Measurements from ENCODE around the gene AFG1L.
"Not testable (repeated sequence)": the region's sequence is repeated elsewhere in the genome, so short reads cannot be mapped to it uniquely, and the experiment has no call there.

AFG1L gene

DNA sequence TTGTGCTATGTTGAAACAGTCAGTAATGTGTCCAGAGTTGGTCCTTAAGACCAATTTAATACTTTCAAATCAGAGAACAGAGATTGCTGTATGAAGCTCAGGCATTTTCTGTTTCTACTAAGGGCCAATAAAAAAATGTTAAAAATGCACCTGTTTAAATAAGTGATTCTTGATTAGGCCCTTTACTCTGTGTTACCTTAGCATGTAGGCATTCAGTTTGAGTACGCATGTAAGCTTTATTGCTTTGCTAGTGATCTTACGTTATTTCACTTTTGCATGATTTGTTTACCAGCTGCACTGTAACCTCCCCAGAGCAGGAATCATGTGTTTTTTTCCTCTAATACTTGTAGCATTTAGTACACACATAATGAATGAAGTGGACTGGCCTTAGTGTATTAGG is 61.0 kb downstream of the AFG1L start:
- no peak for DNase-seq

DNA sequence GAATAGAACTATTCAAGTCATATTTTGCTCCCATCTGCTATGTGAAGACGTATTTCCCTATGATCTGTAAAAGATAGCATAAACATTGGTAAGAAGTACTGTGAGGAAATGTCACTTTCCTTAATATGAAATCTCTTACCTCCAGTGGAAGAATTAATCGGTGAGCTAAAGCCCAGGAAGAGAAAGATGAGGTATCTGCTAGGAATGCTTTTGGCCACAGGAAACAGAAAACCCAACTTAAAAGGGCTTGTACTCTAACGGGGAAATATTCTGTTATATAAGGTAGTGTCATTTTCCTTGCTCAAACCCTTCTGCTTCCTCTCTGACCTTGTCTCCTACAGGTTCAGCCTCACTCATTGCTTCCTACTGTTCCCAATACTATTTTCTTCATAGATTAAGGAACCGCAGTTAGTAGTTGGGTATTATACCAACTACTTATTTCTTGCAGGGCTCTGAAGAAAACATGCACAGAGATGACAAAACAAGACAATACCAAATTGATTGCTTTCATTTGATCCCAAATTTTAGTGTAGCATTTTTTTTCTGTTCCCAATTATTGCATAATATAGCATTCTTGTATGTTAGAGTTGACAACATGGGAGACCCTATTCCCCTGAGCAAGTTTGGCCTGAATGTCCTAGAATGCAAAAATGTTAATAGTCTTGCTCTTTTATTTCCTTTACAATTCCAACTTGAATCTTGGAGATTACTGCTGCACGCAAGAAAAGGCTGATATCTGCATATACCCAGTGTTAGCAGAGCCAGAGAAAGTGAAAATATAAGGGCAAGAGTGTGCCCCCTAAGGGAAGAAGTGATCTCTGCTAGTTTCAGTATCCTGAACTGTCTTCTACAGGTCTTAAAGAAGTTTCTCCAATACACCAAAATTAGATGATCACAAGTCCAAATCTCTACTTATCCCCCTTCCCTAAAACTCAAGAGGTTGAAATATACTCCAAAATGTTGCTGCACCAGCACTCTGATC is 65.3 kb downstream of the AFG1L start:
- peak; percentile 39 for DNase-seq

DNA sequence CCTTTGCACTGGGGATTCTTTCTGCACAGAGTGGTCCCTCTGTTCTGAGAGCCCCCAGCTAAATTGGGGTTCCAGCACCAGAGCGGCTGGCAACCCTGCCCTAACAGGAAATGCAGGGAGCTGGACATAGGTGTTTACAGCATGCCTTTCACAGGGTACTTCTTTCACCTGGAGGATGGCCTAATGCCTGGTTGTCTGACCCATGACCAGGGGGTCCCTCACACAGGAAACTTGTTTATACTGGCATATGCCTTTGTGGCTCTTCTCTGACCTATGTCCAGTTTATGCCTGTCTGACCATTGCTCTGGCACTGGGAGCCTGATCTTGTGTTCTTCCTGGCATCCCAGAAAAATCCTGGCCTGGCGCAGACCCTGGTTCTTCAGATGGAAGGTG is 66.1 kb downstream of the AFG1L start:
- DNase-seq = no peak

GRCh38 chr6:108361312-108361932 is 66.6 kb downstream of the AFG1L start:
- peak; percentile 89 for DNase-seq

DNA sequence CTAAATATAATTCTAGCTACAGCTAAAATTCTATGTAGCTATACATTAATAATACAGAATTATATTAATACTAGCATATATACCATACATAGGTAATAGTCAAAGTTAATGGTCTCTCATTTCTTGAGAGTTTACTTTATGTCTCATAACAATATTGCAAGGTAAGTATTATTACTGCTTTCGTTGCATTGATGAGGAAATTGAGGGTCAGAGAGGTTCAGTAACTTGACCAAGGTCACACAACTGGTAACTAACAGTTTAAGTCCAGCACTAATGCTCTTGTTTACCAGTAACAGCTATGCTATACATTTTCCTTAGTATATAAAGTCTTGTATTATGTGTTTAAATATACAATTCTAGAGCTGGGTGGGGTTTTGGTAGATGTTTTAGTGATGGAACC is 67.6 kb downstream of the AFG1L start:
- DNase-seq = no peak

GRCh38 chr6:108363113-108363512 is 68.3 kb downstream of the AFG1L start:
- DNase-seq = no peak

- DNase-seq = no peak
These were observed 69.0 kb downstream of the AFG1L start for GRCh38 chr6:108363889-108364313.

DNA sequence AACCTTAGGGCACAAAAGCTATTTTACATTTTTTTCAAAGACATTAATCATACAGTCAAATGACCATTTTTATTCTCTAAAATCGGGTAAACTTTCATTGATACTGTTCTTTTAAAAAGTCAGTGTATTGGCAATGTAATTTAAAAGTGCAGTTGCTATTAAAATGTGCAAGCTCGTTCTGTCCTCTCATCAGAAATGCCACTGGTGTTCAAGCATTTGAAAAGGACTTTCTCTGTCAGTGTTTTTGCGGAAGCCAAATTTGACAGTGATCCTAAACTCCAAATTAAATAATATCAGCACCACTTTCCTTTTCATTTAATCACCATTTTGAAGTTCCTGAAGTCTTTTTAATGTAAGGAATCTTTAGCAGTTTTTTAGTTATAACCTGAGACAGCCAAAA is 69.6 kb downstream of the AFG1L start:
- no peak for DNase-seq

DNA sequence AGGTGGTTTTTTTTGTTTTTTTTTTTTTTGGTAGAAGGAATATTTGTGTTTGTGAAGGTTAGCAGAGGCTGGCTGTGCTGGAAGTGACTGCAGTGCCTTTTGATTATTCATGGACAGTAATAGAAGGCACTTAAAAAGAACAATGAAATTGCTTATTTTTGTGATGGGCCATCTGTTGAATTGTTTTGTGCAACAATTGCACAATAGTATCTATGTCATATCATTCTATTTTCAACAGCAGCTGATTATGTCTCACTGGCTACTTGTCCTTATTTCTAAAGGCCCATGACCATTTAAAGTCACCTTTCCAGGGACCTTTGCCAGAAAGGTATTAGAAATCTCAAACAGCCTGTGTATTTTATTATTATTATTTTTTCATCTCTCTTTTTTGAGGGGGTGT is 70.6 kb downstream of the AFG1L start:
- DNase-seq = no peak

DNA sequence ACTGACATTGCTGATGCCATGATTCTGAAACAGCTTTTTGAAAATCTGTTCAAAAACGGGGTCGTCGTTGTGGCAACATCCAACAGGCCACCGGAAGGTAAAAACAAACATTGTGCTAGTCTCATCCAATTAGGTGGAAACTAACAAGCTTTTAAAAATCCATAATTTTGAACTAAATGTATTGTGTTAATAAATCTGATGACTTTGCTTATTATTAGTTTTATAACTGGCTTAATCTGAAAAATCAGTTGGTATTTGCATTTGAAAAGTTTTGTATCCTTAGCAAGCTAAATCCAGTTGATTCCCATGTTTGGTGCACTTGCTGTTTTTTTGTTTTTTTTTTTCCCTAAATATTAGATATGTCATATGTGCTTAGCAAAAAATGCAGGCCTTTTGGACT is 71.4 kb downstream of the AFG1L start:
- no peak for DNase-seq

- no peak for DNase-seq
These were observed 73.7 kb downstream of the AFG1L start for GRCh38 chr6:108368431-108369030.

- no peak for DNase-seq
These were observed 86.0 kb downstream of the AFG1L start for GRCh38 chr6:108380876-108381275.

DNA sequence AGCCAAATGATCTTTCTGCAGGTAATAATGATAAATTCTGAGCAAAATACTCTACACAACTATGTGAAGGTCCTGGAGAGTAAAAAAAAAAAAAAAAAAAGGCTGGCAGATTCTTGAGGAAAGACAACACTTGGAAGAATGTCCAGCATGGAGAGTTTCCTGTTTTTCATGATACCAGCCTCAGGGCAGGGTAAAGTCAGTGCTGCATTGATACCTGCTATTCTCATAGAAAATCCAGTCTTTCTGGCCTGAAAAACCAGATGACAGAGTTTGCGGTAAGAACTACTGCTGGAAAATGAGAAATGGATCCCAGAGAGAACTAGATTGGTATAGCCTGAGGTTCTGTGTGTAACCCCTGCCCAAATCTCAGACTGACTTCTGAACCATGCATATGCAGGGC is 89.1 kb downstream of the AFG1L start:
- no peak for DNase-seq

DNA sequence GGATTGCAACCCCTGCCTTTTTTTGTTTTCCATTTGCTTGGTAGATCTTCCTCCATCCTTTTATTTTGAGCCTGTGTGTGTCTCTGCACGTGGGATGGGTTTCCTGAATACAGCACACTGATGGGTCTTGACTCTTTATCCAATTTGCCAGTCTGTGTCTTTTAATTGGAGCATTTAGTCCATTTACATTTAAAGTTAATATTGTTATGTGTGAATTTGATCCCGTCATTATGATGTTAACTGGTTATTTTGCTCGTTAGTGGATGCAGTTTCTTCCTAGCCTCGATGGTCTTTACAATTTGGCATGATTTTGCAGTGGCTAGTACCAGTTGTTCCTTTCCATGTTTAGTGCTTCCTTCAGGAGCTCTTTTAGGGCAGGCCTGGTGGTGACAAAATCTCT is 94.3 kb downstream of the AFG1L start:
- not testable (repeated sequence) for DNase-seq

DNA sequence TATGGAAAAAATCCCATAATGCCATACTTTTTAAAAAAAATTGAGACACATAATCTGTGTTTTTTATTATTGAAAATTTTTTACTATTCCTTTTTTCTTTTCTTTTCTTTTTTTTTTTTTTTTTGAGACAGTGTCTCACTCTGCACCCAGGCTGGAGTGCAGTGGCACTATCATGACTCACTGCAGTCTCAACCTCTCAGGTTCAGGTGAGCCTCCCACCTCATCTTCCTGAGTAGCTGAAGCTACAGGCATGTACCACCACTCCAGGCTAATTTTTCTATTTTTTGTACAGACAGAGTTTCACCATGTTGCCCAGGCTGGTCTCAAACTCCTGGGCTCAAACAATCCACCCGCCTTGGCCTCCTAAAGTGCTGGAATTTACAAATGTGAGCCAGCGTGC is 100.4 kb downstream of the AFG1L start:
- no peak for DNase-seq

GRCh38 chr6:108403236-108403635 is 108.4 kb downstream of the AFG1L start:
- DNase-seq = no peak

DNA sequence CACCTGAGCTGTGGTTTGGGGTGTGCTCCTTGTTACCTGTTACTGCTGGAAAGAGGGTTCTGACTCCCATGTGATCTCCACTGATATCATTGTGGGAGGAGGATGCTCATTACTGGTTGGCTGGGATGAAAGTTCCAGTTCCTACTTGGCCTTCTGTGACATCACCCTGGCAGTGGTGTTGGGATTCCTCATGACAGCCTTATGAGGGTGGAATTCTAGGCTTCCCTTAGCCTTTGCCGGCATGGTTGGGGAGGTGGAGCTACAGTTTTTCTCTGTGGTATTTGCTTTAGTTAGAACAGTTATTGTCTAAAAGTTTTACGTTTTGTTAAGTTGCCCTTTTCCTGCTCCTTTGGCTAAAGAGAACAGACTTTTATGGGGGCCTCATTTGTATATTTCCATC is 112.1 kb downstream of the AFG1L start:
- no peak for DNase-seq

DNA sequence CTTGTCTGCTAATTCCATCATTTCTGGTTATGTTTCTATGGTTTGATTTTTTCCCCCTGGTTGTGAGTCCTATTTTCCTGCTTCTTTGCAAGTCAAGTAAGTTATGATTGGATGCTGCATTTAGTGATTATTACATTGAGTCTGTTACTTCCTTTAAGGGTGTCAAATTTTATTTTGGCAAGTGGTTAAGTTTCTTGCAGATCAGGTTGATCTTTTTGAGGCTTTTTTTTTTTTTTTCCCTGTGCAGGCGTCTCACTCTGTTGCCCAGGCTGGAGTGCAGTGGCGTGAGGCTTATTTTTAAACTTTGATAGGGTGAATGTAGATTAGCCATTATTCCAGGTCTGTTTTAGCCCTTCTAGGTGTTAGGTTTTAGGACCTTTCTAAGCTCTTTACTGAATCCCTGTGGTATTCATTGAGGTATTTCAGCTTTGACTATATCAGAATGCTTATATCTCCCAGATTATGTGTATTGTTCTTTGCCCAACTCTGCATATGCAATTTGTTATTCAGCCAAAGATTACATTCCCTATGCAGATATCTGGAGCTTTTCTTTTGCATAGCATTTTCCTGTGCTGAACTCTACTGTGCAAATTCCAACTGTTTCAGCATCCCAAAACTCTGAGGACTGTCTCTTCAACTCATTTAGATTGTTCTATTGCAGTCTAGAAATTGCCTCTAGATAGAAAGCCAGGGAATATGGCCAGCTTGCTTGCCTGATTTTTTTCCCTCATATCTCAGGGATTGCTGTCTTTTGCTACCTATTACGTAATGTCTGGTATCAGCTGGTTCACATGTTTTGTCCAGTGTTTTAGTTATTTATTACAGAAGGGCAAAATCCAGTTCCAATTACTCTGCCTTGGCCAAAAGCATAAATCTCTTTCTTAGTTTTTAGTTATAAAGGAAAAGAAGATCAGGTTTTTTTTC is 113.3 kb downstream of the AFG1L start:
- DNase-seq = no peak

DNA sequence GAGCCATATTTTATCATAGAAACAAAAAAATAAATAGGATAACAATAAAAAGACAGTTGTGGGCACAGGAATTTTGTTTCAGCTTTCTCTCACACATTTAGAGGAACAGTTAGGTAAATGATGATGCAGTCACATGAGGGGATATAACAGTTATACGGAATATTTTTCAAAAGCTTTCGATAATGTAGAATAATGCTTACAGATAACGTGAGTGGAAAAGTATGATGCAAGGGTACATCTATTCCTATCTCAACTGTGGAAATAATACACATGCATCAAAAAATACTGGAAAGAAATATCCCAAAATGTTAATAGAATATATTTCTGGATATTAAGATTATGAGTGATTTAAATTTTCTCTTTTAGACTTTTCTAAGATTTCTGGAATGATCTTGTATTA is 114.0 kb downstream of the AFG1L start:
- DNase-seq = no peak

- not testable (repeated sequence) for DNase-seq
These were observed 121.4 kb downstream of the AFG1L start for GRCh38 chr6:108416047-108416833.

DNA sequence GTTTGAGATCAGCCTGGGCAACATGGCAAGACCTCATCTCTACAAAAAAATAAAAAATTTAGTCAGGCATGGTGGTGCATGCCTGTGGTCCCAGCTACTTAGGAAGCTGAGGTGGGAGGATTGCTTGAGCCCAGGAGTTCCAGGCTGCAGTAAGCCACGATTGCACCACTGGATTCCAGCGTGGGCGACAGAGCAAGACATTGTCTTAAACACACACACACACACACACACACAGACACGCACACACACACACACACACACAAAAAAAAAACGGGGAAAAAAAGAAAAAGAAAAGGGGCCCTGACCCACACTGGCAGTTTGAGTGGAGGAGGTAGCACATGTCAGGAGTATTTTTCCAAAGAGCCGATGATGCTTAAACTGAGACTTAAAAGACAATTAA is 122.2 kb downstream of the AFG1L start:
- no peak for DNase-seq

GRCh38 chr6:108419474-108419873 is 124.6 kb downstream of the AFG1L start:
- DNase-seq = no peak
